GM19467 (cell line): ENCODE data around the gene FSTL4.

Source experiments
- ATAC-seq: cut with Tn5 transposase; IDR thresholded peaks from one replicate; pipeline ENCODE4 v1.9.1; 2021; ENCODE audit warnings: mild to moderate bottlenecking, moderate library complexity; ENCODE audit not compliant: unreplicated experiment

FSTL4 gene

DNA sequence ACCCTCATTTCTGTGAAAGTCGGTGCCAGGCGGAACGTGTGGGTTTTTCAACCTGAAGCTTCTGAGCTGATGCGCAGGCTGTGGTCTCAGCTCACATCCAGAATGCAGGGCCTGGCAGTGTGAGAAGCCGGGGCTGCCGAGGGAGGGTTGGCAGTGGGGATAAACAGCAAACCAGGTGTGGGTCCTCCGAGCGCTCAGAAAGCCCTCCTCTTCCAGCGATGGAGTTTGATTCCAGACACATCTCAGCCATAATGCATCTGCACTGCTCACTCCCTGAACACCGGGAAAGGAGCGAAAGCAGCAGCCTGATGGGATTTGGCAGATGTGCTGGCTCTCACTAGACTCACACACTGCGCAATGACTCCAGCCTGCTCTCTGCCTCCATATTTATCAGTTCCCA, 280.4 kb downstream of the FSTL4 start:
- ATAC-seq: no peak

DNA sequence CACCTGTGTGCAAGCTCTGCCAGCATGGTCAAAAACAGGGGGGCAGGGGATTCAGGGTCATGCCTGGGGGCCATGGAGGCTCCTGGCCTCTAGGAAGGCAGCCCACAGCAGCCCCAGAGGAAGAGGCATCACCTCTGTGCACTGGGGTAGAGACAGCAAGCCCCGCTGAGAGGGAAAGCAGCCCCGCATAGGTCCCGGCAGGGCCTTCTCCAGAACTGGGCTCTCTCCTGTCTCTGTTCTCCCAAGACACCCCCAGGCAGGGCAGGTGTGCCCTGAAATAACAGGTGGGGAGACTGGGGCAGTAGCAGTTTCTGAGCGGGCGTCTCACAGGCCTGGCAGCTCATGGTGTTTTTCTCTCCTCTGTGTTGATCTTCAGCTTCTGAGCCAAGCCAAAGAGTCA, 281.4 kb downstream of the FSTL4 start:
- ATAC-seq: no peak

DNA sequence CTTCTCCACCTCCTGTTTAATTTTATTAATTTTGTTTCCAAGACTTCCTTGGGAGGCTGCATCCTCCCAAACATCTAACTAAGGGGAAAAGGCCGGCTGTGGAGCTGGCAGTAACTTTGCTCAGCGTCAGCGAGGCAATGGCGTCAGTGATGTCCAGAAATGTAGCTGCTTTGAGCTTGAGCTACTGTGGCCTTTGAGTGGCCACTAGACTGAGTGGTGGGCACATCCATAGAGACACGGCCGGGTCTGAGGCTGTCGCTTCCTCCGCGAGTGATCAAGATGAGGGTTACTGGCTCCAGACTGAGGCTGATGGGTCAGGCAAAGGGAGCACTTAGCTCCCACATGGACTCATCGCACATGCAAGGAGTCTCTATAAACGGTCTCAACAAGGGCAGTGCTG, 283.5 kb downstream of the FSTL4 start:
- no peak for ATAC-seq

DNA sequence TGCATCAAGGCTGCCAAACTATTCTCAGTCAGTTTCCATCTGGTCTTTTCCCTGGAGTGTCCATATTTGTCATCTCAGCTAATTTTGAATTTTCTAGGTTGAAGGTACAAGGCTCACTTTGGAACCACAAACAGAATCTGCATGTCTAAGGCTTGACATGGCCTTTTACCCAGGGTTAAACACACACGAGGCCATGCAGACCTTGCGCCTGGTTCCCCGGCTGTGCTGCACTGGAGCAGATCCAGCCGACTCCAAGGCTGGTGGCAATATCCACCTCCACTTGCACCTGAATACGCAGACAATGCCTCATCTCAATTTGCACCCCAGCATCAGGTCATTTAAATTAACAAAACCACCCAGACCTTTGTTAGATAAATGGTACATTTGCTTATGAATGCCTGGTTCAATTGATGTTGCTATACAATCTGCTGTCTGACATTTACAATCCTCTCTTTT, 284.4 kb downstream of the FSTL4 start:
- ATAC-seq: no peak

DNA sequence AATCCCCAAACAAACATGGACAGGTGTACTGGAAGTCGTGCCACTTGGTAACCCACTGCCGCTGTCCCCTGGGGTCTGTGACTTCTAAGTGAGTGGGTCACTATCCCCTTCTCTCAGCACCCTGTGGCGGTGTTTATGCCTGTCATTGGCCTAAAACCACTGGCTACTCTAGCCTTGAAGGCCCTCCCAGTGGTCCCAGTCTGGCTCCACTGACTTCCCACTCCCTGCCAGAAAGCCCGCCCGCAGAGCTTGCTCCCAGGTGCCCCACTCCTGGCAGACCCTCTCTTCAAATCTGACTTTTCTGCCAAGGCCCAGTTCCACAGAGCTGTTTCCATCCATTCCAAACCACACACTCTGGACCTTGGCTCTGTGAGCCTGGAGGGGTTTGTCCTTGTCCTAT, 286.0 kb downstream of the FSTL4 start:
- ATAC-seq: no peak

DNA sequence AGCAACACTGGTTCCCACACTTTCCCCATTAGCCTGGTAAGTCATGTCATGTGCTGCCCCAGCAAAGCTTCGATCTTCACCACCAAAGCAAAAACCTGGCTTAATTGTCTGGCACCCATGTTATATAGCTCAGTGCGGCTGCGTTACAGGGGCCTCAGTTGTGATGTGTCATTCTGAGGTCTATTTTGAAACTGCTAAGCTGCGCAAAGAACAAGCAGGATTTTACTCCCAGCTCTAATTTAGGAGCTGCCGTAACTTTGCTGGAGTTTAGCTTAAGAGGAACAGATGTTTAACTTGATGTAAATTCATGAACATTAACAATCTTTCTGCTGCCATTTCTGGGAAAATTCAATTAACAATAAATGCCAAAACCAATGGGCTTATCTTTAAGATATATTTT, 286.5 kb downstream of the FSTL4 start:
- no peak for ATAC-seq

DNA sequence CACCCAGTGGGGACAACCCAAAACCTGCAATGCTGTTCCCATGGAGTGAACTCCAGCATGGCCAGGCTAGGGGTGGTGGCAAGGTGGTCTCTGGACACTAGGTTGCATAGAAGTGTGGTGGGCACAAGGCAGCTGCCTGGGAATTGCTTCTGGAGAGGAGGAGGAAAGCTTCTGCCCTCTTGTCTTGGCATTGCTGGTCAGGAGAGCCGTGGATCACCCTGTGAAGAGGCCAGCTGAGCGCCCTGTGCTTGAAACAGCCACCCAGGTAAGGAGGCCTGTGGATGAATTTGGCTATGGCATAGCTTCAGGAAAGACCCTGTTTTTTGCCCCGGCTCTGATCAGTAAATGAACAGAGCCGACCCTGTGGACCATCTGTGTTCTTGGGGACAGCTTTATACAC, 287.4 kb downstream of the FSTL4 start:
- ATAC-seq: no peak

DNA sequence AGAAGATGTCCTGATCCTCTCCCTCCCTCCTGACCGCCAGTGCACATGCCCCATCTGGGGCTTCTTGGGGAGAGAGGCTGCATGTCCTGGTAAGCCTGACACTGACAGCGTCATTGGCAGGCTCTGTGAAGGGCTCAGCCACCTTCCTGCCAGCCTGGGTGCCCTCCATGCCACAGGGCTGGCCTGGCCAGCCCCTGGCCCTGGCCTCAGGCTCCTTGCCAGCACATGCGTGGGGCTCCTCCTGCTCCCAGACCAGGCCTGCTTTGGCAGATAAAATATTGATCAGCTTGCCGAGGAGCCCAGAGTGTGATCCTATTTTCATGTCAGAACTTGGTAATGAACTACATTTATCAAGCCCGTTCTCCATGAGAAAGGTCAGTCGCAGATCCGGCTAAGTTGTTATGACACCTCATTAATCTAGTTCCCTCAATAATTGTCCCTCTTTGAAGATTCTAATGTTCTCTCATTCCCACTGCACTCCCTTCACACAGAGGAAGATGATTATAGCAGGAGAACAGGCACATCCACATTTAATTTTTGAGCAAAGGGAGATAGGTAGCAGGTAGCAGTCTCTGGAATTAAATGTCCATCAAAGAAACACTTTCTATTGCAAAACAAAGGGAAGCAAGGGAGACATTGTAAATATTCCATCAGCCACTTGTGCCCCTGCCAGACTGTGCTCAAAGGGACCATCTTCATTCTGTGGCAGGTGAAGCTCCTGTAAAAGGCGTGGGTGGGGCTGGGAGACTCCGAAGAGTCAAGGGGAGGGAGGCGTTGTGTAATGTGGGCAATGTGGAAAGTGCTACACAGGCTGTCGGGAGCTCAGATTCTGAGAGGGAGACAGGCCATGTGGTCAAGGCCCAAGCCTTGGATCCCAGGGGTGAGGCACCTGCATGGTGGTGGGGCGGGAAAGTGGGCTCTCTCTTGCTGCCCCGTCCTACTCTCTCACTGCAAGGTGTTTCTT, 288.6 kb downstream of the FSTL4 start:
- ATAC-seq: no peak

DNA sequence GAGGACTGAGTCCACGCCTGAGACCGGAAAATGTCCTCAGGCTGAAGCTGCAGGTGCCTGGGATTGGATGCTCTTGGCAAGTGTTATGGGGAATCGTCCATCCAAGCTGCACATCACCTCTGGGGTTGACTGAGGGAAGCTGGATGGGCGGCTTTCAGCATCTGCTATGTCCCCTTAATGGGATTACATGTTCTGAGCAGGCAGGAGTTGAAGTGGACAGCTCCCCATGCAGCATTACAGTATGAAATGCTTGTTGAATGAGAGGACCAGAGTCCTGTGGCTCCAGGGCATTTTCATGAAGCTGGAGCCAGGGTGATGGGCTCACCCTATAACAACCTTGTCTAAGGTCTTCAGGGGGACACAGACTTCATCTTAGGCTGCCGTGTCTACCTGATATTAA, 289.6 kb downstream of the FSTL4 start:
- ATAC-seq: no peak

DNA sequence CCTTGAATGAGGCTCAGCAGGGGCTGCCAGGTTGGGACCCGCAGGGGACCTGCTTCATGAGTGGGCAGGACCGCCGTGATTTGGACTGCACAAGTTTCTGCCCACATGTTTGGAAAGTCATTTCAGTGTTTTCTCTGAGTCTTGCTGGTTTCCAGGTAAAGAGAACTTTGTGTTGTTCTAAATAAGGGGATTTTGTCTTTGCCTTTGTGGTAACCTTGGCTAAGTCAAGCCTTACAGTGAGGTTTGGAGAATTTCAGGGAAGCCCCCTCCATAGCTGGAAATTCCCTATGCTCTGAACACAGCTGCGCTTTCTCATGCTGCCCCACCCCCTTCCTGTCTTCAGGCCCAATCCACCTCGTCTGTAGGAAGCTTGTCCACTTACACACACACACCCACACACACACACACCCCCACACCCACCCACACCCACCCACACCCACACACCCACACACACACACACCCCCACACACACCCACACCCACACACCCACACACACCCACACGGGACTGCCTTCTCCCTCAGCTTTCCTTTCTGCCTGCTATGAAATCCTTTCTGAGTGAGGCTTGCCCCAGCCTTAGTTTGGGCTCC, 290.4 kb downstream of the FSTL4 start:
- ATAC-seq: no peak

DNA sequence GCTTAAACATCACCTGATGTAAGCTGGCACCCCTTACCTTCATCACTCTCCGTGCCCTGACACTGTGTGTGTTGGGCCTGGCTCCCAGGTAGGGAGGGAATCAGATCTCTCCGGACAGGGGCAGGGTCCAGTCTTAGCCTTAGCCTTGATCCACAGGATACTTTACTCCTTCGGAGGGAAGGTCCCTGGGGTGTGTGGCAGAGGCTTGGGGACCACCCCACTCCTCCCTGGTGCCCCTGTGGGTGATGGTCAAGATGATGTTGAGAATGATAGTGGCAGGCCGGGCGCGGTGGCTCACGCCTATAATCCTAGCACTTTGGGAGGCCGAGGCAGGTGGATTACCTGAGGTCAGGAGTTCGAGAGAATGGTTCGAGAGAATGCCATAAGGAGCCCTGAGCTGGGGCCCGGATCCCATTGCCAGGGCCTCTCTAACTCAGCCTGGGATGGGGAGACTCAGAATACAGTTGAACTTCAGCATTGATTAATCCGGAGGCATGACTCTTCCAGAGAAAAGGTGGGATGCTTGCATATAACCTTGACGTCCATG, 291.0 kb downstream of the FSTL4 start:
- no peak for ATAC-seq

DNA sequence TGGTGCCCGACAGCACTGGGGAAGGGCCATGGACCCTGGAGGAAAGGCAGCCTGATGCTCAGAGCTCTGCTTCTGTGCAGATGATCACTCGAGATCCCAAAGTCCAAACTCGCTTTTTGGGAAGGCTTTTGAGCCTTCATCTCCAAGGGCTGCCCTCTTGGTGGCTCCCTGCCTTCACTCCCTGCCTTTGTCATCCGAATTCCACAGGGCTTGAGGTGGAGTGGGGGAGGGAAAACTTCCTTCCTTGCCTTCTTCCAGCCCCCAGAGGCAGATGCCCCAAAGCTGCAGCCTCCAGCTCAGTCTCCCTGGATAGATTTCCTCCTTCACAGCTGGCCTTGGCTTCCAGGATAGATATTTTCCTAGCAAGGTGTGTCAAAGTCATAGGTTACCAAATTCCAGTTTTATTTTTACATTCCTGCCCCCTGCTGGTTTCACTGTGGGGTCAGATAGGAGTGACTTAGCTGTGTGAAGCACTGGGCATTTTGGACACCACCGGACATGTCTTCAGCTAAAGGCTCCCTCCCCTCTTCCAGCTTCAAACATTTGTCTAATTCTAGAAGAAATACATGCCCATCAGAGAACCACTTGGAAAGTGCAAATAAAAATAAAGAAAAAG, 292.3 kb downstream of the FSTL4 start:
- no peak for ATAC-seq

DNA sequence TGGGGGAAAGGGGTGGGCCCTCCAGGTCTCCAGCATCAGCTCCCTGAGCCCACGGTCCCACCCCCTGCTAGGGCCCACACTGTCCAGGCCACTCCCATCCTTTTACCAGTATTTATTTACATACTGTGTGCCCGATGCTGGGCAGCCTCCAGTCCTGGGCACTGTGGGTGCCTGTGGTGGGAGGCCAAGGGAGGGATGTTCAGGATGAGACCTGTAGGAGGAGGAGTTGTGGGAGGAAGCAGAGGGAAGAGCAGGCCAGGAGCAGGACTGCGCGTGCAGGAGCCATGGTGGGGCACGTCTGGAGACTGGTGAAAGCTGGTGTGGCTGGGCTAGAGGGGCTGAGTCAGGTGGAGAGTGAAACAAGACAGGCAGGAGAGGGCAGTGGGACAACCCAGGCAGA, 293.1 kb downstream of the FSTL4 start:
- no peak for ATAC-seq

DNA sequence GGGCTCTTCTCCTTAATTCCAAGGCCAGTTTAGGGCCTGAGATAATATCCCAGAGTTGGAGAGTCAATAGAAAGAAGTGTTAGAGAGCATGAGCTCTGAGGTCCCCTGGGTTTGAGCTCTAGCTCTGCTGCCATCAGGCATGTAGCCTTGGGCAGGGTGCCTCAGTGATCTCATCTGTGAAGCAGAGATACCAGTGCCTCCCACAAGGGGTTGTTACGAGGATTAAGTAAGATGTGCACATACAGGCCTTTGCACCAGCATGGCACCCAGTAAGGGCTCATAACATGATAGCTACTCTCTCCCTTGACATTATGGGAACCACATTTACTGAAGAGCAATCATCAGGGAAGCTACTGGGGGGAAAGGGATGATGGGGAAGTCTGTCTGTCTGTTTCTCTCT, 294.8 kb downstream of the FSTL4 start:
- no peak for ATAC-seq

DNA sequence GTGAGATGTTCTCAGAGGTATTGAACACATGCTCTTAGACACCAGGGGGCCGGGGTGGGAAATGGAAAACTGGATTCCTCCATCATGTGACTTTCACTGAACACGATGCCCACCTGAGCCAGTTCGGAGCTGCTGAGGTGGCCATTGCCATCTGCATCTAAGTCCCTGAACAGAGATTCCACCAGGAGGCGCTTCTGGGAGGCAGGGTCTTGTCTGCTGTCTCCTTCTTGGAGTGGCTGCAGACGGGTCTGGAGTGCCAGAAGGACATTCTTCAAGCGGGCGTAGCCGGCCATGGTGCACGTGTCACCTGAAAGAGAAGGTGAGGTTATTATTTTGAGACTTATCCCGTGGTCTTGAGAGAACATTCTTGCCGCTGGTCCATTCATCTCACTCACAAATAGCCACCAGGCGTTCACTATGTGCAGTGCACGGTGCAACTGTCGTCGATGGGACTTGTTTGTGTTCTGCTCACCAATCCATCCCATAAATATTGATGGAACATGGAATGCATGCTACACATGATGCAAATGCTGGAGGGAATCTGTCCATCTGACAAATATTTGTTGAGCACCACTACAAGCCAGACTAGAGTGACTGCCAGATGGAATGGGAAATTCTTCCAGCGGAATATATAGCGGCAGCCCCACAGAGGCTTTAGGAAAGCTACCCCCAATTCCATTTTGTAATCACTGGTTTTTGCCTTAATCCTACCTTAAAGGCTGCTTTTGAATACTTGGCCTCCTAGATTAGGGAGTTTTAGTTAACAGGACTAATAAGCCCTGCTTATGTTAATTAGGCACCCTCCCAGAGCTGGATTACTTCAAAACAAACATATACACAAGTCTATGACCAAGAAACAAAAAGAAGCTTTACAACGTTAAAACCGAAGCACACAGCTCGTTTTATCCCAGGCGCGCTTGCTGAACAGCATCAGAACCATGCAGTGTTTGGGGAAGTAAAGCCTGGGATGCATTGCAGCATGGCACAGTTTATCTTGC, 295.7 kb downstream of the FSTL4 start:
- ATAC-seq: no peak

DNA sequence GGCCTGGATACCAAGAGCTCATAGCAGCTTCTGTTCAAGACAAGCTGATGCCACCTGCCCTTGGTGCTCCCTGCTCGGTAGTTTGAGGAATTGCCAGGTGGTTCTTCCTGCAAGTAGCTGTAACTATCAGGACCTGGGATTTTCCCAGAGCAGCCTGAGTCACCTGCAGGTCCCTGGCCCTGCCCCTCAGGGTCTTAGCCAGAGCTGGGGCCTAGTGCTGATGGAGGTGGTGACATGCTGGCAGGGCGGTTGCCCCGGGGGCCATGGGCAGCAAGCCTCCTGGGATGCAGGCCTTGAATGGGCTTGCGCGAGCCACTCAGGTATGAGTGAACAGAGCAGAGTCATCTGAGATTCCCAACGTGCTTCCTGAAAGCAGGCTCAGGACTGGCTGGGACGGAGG, 298.3 kb downstream of the FSTL4 start:
- no peak for ATAC-seq

DNA sequence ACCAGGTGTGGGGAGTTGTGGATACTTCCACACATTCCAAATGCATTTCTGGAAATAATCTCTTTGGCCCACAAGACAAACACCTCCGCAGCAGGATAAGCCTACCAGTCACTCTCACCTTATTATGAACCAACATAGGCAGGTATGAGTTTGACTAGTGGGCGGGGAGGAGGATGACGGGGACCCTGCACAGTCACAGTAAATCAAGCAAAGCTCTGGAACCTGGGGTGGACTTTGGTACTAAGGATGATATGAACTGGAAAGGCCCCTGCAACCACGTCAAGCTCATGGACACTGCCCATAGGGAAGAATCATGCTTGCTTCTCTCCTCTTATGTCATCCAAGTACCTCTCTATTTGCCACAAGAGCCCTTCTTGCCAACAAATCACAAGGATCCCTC, 301.2 kb downstream of the FSTL4 start:
- no peak for ATAC-seq

DNA sequence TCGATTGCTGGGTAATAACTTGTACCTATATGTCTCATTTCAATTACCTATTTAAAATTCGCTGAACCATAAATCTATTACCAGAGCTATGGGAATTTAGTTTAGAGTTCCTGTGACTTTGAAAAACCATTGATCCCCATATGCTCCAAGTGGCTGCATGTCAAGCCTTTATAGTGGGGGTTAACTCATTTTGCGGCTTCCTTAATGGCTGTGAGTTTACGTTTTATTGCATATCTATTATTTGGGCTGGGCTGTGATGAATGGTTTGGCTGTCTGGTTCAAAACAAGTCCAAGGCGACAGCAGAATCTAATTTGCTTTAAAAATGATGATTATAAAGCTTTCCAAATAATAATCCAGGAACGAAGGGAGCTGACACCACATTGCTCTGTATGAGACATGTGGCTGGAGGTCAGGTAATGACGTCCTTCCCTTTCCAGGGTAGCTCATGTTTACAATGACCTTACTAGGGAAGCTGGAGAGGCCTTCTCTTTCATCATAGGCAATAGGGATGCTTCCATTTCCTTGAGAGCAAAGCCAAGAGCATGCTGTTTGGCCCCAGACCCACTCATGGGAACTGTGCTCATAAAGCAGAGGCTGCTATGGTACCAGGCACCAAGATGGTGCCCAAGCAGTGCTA, 302.2 kb downstream of the FSTL4 start:
- ATAC-seq: no peak

DNA sequence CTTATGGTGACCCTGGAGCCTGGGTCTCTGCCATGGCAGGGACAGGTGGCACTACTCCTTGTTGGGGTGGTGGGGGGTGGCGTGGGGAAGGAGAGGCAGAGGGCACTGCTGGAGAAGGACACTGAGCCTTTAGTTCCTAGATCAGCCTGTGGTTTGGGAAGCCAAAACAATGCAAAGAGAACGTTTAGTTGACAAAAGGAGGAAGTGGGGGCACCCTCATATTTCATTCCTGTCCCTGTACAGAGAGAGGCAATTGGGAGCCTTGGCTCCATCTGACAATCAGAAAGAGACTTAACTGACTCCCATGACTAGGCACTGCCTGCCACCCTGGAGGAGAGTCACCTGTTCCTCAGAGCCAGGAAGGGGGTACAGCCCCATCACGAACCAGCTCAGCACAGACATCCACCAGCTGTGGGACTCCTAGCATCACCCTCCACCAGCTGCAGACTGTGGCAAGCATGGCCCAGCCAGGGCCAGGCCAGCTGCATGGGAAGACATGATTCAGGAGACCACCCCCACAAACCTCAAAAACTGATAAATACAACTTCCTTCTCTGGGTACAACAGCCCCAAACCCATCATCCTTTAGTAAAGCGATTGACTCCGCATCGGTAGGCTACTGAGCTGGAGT, 303.1 kb downstream of the FSTL4 start:
- ATAC-seq: no peak

DNA sequence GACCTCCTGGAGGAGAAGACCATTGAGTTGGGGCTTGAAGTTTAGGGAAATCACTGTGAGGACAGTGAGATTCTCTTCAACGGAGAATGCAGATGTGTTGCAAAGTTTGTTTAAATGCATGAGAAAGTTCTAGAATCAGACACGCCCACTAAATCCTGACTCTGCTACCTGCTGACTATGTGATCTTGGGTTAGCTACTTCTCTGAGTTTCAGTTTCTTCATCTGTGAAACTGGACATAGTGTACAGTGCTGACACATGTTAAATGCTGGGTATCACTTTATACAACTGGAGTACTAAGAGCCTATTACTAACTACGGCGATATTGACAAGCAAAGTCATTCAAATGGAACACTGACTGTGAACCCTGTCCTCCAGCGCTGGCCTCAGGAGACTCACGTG, 305.1 kb downstream of the FSTL4 start:
- ATAC-seq: no peak
